HUDEP-2 (cell line): ENCODE data around the gene BPTF.
"Not testable (repeated sequence)": the region's sequence is repeated elsewhere in the genome, so short reads cannot be mapped to it uniquely, and the experiment has no call there.

Source experiments
- DNase-seq, 76 experiments: peaks; one replicate each; lab custom pipeline; 2025; ENCODE audit not compliant: unreplicated experiment in 76 of 76; lab: John Stamatoyannopoulos, UW

The BPTF gene

GRCh38 chr17:67824735-67825626, at the start of gene BPTF:
TSS of gene BPTF (plus strand) at chr17:67825503. CDS start at chr17:67825725, 222 bp downstream.
- peak in 73 of 76 experiments; percentile 38 to 92 (median 83) for DNase-seq

- peak in 34 of 76 experiments; percentile 2 to 62 (median 19) for DNase-seq
Measured at GRCh38 chr17:67779098-67779672, 46.1 kb upstream of the BPTF start.

GRCh38 chr17:67784364-67785121, 40.8 kb upstream of the BPTF start:
- peak in 74 of 76 experiments; percentile 11 to 95 (median 83) for DNase-seq

GRCh38 chr17:67785122-67785477, 40.2 kb upstream of the BPTF start:
- no peak for DNase-seq

DNA sequence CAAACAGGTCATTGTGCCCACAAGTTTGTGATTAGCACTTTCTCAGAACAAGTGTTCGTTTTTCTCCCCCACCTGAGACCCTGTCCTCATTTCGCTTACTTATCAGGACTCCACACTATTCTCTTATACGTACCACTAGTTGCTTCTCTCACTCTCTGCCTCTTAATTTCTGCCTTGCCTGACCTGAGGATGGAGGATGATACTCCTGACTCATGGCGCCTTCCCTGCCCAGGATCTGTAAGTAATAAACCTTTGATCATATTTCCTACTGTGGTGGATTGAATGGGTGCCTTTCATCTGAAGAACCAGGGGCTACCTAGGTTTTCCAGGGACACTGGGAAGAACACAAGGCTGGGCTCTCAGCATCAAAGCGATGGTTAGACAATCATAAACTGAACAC, 39.8 kb upstream of the BPTF start:
- DNase-seq, result no peak

DNA sequence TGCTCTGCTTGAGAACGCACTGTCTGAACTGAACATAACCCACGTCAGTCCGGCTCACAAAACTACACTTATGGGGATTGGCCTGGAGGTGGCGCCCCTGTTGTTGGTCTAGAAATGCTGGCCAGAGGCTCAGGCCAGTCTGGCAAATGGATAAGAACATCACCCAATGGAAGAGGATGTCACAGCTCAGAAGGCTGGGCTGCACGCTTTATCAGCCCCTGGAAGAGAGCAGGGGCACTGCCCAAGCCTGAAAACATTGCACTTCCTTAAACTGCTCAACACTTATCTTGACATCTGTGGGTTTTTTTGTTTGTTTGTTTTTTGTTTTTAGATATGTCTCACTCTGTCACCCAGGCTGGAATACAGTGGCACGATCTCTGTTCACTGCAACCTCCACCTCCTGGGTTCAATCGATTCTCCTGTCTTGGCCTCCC, 24.8 kb upstream of the BPTF start:
- DNase-seq, result peak in 74 of 76 experiments; percentile 18 to 94 (median 80)

DNA sequence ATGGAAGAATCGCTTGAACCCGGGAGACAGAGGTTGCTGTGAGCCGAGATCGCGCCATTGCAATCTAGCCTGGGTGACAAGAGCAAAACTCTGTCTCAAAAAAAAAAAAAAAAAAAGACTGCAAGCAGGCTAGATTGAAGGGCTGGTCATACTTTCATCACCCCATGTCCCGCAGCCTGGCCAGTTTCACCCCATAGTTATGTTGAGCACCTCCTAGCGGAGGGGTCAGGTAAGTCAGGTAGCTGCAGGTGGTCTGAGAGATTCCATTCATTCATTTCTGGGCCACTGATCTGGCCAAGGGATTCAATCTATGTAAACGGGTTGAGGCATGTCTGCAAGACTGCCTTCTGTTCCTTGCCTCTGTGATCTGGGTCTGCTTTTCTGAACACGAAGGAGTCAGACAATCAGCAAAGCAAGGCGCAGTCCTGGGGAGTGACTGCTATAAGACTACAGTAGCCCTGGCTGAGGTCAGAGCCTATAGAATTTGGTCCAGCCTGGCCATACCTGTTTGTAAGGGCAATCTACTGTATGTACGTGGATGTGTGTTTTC, 23.6 kb upstream of the BPTF start:
- DNase-seq, result peak in 10 of 76 experiments; percentile 2 to 31 (median 12)

GRCh38 chr17:67810464-67810863, 14.8 kb upstream of the BPTF start:
- no peak for DNase-seq

DNA sequence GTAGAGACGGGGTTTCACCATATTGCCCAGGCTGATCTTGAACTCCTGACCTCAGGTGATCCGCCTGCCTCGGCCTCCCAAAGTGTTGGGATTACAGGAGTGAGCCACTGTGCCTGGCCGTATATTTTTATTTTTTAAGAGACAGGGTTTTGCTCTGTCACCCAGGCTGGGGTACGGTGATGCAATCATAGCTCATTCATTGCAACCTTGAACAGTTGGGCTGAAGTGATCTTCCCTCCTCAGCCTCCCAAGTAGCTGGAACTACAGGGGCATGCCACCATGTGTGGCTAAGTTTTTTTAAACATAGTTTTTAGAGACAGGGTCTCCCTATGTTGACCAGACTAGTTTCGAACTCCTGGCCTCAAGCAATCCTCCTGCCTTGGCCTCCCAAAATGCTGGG, 12.9 kb upstream of the BPTF start:
- not testable (repeated sequence) for DNase-seq

DNA sequence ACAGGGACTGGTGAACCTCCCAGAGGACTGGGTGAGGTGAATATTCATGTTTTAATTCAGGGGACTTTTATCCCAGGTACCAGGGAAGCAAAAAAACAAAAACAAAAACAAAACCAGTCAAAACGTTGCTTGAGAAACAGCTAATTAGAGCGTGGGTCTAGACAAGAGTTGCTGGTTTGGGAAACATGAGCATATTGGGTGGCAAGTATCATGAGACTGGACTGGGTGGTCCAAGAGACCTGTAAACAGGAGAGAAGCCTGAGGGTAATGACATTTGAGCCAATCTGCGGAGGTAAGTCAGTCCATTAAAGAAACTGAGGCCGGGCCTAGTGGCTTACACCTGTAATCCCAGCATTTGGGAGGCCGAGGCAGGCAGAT, 11.5 kb upstream of the BPTF start:
- DNase-seq, result no peak

DNA sequence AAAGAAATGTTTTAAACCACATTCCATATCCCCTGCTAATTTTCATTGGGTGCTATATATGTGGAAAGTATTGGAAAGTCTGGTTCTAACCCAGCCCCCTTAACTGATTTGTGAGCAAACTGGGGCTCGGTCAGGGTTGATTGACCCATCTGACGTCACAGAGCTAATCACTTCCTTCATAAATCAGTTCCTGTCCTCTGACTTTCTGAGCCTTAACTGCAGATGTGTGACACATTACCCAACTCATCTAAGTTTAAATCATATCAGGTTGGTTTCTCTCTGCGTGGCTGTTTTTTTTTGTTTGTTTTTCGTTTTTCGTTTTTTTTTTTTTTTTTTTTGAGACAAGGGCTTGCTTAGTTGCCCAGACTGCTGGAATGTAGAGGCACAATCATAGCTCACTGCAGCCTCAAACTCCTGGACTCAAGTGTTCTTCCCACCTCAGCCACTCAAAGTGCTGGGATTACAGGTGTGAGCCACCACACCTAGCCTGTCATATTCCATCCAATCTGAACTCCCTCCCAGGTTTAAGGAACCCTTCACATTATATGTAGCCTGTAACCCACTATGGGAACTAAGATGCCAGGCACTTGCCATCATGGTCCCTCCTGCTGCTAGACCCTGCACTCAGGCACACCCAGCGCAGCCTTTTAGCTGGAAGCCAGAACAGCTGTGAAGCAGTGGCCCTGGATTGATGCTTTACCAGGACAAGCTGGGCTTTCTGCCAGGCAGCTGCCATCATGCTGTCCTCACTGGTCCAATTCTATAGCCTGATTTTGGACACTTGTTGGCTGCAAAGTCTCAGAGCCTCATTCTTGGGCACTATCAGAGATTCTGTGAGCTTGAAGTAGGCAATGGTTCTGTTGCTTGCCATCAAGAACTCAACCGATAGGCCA, 6.9 kb upstream of the BPTF start:
- DNase-seq, result no peak

DNA sequence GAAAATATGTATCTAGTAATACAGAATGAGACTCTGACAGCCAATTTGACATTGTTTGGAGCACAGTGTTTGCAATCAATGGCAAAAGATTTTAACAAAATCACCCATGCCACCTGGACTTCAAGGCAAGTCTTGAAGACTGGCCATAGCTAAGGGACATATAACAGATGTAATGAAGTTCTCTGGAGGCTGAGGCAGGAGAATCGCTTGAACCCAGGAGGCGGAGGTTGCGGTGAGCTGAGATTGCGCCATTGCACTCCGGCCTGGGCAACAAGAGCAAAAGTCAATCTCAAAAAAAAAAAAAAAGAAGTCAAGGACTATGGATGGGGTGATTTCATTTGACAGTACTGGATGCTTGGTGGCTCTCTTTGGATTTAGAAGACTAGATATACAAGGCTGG, 5.6 kb upstream of the BPTF start:
- DNase-seq, result no peak

DNA sequence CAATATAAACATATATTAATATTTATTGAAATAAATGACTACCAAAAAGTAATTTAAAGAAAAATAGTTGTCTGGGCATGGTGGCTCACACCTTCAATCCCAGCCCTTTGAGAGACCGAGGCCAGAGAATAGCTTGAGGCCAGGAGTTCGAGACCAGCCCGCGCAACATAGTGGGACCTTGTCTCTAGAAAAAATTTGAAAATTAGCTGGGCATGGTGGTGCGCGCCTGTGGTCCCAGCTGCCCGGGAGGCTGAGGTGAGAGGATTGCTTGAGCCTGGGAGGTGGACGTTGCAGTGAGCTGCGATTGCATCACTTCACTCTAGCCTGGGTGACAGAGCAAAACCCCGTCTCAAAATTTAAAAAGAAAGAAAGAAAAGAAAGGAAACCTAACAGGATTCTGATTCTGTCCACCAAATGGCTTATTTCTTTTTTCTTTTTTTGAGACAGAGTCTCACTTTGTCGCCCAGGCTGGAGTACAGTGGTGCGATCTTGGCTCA, 3.4 kb upstream of the BPTF start:
- no peak for DNase-seq

DNA sequence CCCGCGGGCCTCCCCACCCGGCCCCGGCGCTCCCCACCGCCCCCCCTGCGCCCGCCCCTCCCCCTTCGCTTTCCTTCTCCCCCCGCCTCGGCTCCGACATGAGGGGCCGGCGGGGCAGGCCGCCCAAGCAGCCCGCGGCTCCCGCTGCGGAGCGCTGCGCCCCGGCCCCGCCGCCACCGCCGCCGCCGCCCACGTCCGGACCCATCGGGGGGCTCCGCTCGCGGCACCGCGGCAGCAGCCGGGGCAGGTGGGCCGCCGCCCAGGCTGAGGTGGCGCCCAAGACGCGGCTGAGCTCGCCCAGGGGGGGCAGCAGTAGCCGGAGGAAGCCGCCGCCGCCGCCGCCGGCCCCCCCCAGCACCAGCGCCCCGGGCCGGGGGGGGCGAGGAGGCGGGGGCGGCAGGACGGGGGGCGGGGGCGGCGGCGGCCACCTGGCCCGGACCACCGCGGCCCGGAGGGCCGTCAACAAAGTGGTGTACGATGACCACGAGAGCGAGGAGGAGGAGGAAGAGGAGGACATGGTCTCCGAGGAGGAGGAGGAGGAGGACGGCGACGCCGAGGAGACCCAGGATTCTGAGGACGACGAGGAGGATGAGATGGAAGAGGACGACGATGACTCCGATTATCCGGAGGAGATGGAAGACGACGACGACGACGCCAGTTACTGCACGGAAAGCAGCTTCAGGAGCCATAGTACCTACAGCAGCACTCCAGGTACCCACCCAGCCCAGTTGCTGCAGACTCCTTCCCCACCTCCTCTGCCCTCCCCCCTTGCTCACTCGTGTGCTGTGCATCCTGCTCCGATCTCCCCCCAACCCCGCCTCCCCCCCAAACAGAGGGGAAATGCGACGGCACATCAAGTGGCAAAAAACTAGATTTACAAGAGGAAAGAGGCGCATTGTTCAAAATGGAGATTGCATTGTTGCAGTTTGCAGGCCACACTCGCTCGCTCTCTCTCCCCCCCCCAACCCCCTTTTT, 611 bp downstream of the BPTF start:
- DNase-seq, result peak in 24 of 76 experiments; percentile 6 to 68 (median 28)

DNA sequence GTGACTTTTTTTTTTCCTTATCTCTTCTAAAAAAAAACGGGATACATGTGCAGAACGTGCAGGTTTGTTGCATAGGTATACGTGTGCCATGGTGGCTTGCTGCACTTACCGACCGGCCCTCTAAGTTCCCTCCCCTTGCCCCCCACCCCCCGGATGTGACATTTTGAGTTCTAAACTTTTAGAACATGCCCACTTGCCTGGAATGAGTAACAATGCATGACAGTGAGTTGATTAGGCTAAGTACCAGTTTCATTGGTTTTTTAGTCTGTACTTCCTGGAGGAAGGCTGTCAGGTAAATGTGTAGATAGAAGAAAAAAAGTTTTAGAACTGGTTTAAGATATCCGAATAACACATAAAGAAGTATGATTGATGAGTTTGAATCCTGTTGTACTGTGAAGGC, 4.0 kb downstream of the BPTF start:
- peak in 1 of 76 experiments; percentile 2 for DNase-seq

- no peak for DNase-seq
Measured at GRCh38 chr17:67830440-67830839, 5.1 kb downstream of the BPTF start.

GRCh38 chr17:67831268-67831667, 6.0 kb downstream of the BPTF start:
- DNase-seq, result no peak

- DNase-seq, result no peak
Measured at GRCh38 chr17:67833134-67833533, 7.8 kb downstream of the BPTF start.
